Stimulated activated CD8-positive, alpha-beta memory T cell treated with anti-CD3 and anti-CD28 coated beads, Interleukin-12 subunit alpha, Interleukin-12 subunit beta, amount 100 ng/mL, for 24 hours (primary cell): Measurements from ENCODE around the gene SERPINB2.
"Not testable (repeated sequence)": the region's sequence is repeated elsewhere in the genome, so short reads cannot be mapped to it uniquely, and the experiment has no call there.

Experiments used
- DNase-seq: peaks from one replicate; pipeline ENCODE4 v3.0.0-alpha.2; 2020; ENCODE audit errors: extremely low read depth

SERPINB2 gene

GRCh38 chr18:63888470-63889190, 1.1 kb downstream of the SERPINB2 start:
- no peak for DNase-seq

GRCh38 chr18:63889626-63890025, 2.1 kb downstream of the SERPINB2 start:
- no peak for DNase-seq

GRCh38 chr18:63890237-63890949, 2.9 kb downstream of the SERPINB2 start:
- DNase-seq: no peak

- DNase-seq: no peak
Observed at GRCh38 chr18:63890950-63891304, 3.4 kb downstream of the SERPINB2 start.

- DNase-seq: no peak
Observed at GRCh38 chr18:63892566-63892965, 5.1 kb downstream of the SERPINB2 start.

- DNase-seq: no peak
Observed at GRCh38 chr18:63894106-63894772, 6.7 kb downstream of the SERPINB2 start.

- DNase-seq: no peak
Observed at GRCh38 chr18:63895190-63895589, 7.7 kb downstream of the SERPINB2 start.

- DNase-seq: no peak
Observed at GRCh38 chr18:63897072-63897471, 9.6 kb downstream of the SERPINB2 start.

- DNase-seq: no peak
Observed at GRCh38 chr18:63899206-63899605, 11.7 kb downstream of the SERPINB2 start.

GRCh38 chr18:63903851-63904570, 16.5 kb downstream of the SERPINB2 start:
- DNase-seq: no peak

GRCh38 chr18:63904694-63905093, 17.2 kb downstream of the SERPINB2 start:
- DNase-seq: no peak

GRCh38 chr18:63905361-63905760, 17.9 kb downstream of the SERPINB2 start:
- no peak for DNase-seq

GRCh38 chr18:63906056-63906455, 18.6 kb downstream of the SERPINB2 start:
- no peak for DNase-seq

- no peak for DNase-seq
Observed at GRCh38 chr18:63907664-63908063, 20.2 kb downstream of the SERPINB2 start, which contains the start of gene SERPINB10. TSS of gene SERPINB10 (plus strand) at chr18:63907958. CDS start at chr18:63915511, 7,553 bp downstream.

- no peak for DNase-seq
Observed at GRCh38 chr18:63908858-63909257, 21.4 kb downstream of the SERPINB2 start.

- DNase-seq: no peak
Observed at GRCh38 chr18:63909870-63910269, 22.4 kb downstream of the SERPINB2 start.

- no peak for DNase-seq
Observed at GRCh38 chr18:63917817-63918216, 30.3 kb downstream of the SERPINB2 start.

- DNase-seq: no peak
Observed at GRCh38 chr18:63922049-63922448, 34.5 kb downstream of the SERPINB2 start.

GRCh38 chr18:63924551-63924950, 37.0 kb downstream of the SERPINB2 start:
- no peak for DNase-seq

- DNase-seq: no peak
Observed at GRCh38 chr18:63928331-63928730, 40.8 kb downstream of the SERPINB2 start.

GRCh38 chr18:63929369-63929768, 41.9 kb downstream of the SERPINB2 start:
- not testable (repeated sequence) for DNase-seq

- DNase-seq: no peak
Observed at GRCh38 chr18:63930773-63931354, 43.4 kb downstream of the SERPINB2 start.
